Lower lobe of right lung (tissue), 2 donors: ENCODE data around the gene MAST3. TPM values are rescaled to one million over a fixed set of nuclear protein-coding genes. Genes with fewer than 3 reads are reported as not detected.

Experiments
- ATAC-seq, 2 donors: fragments of 200-7000 bp; cut with Tn5 transposase; one replicate each; pipeline ENCODE4 v1.9.1; 2020 to 2022; ENCODE audit warnings: mild to moderate bottlenecking in 2 of 2, moderate library complexity in 2 of 2
- DNase-seq: peaks from one replicate; pipeline ENCODE4 v3.0.0-alpha.2; 2020
- H3K27ac ChIP-seq: fragments of 200-600 bp; one replicate; pipeline ENCODE4 v1.8.0; 2022
- H3K27me3 ChIP-seq: fragments of 200-600 bp; one replicate; pipeline ENCODE4 v1.8.0; 2022; ENCODE audit warnings: low read depth
- H3K36me3 ChIP-seq: fragments of 200-600 bp; one replicate; pipeline ENCODE4 v1.8.0; 2022; ENCODE audit warnings: mild to moderate bottlenecking
- H3K4me1 ChIP-seq: fragments of 200-600 bp; one replicate; pipeline ENCODE4 v1.8.0; 2022
- H3K4me3 ChIP-seq: fragments of 200-600 bp; one replicate; pipeline ENCODE4 v1.8.0; 2022; ENCODE audit warnings: mild to moderate bottlenecking
- H3K9me3 ChIP-seq: fragments of 200-600 bp; one replicate; pipeline ENCODE4 v1.8.0; 2022
- CTCF ChIP-seq: fragments of 200-600 bp; IDR thresholded peaks from one replicate; pipeline ENCODE4 v1.8.0; 2022; ENCODE audit warnings: antibody characterized with exemption, mild to moderate bottlenecking
- intact Hi-C: fragments of 100-400 bp; cut with DNase I; formaldehyde crosslinking; loops from one replicate; pipeline ENCODE4 v1.11.0; 2022
- total RNA-seq: library from RNA; stranded (reverse); fragmentation: NEBNext Ultra II Directional; extraction: Animal tissue kit (Norgen Biotek cat#: 25700); gene quantifications from one replicate; pipeline ENCODE4 v1.2.1, GENCODE V29; 2021
- donor health status: DM: no; HTN: yes; CAD: no; lungs with severe emphysema.

MAST3 gene
- total RNA-seq, 1 donor from 2014 or later = 29.2 TPM

GRCh38 chr19:18185538-18185937 lies 88.0 kb downstream of the MAST3 start:
- DNase-seq (no peak), ATAC-seq (no peak)
- intact Hi-C loops = no loop called here
- Histone ChIP-seq H3K4me1 (no peaks in the 10 kb centered on the region), H3K36me3 (no peaks in the 10 kb centered on the region), H3K4me3 (no peak overlapping the region), H3K27me3 (no peaks in the 10 kb centered on the region), H3K9me3 (no peaks in the 10 kb centered on the region), H3K27ac (no peak overlapping the region)
- TF ChIP-seq CTCF = no peak

GRCh38 chr19:18190278-18190677 lies 92.7 kb downstream of the MAST3 start:
- H3K9me3 ChIP-seq = no peaks in the 10 kb centered on the region
- intact Hi-C loops = no loop called here
- no peaks in the 10 kb centered on the region for H3K36me3 ChIP-seq
- DNase-seq (no peak), ATAC-seq (no peak)
- no peak overlapping the region for H3K27ac ChIP-seq
- H3K27me3 ChIP-seq = no peaks in the 10 kb centered on the region
- peaks cover 17% of the 10 kb centered on the region for H3K4me1 ChIP-seq
- H3K4me3 ChIP-seq = no peak overlapping the region
- TF ChIP-seq CTCF = no peak

- intact Hi-C loops = no loop called here
- peak overlapping the region; percentile 95 for H3K27ac ChIP-seq
Measured at GRCh38 chr19:18191640-18192062, 94.1 kb downstream of the MAST3 start.

GRCh38 chr19:18192673-18193387 lies 95.3 kb downstream of the MAST3 start, which contains the start of gene MPV17L2:
TSS of gene MPV17L2 (plus strand) at chr19:18193218. CDS start at chr19:18193282, 64 bp downstream.
- DNase-seq (peak; percentile 100), ATAC-seq (peak; percentile 96 to 97)
- no peak for TF ChIP-seq CTCF
- peak within 1 kb of the TSS; percentile 95 for H3K27ac ChIP-seq
- H3K36me3 ChIP-seq = peaks cover 18% of the 10 kb centered on the region
- H3K9me3 ChIP-seq = no peaks in the 10 kb centered on the region
- no peaks in the 10 kb centered on the region for H3K27me3 ChIP-seq
- H3K4me1 ChIP-seq = peaks cover 17% of the 10 kb centered on the region
- peak within 1 kb of the TSS; percentile 76 for H3K4me3 ChIP-seq
- intact Hi-C loops = no loop called here

More at GRCh38 chr19:18191640-18192062, 94.1 kb downstream of the MAST3 start:
- no peak for TF ChIP-seq CTCF
- H3K4me3 ChIP-seq = peak overlapping the region; percentile 62
- DNase-seq = no peak
- ATAC-seq = no peak
- H3K36me3 ChIP-seq = peaks cover 11% of the 10 kb centered on the region
- H3K4me1 ChIP-seq = peaks cover 17% of the 10 kb centered on the region
- no peaks in the 10 kb centered on the region for H3K27me3 ChIP-seq
- H3K9me3 ChIP-seq = no peaks in the 10 kb centered on the region

- H3K4me3 ChIP-seq = peak overlapping the region; percentile 76
- intact Hi-C loops = no loop called here
- ATAC-seq (peak in 1 of 2 donors; percentile 0), DNase-seq (no peak)
- no peaks in the 10 kb centered on the region for H3K9me3 ChIP-seq
- peaks cover 17% of the 10 kb centered on the region for H3K4me1 ChIP-seq
- peak overlapping the region; percentile 95 for H3K27ac ChIP-seq
- H3K36me3 ChIP-seq = peaks cover 25% of the 10 kb centered on the region
- H3K27me3 ChIP-seq = no peaks in the 10 kb centered on the region
- TF ChIP-seq CTCF = no peak
Measured at GRCh38 chr19:18193388-18194180, 96.0 kb downstream of the MAST3 start.
